HUES48 (cell line): Measurements from ENCODE around the gene TUBB4A.

Source experiments
- H3K27ac ChIP-seq: one replicate; pipeline ENCODE4 v1.7.0; 2013; ENCODE audit warnings: low read depth, low read length, inconsistent platforms
- H3K27me3 ChIP-seq: 2 replicates; pipeline ENCODE4 v1.6.1; 2013; ENCODE audit warnings: mild to moderate bottlenecking, low read length; ENCODE audit not compliant: control insufficient read depth, insufficient read depth
- H3K36me3 ChIP-seq: 2 replicates; pipeline ENCODE4 v1.6.1; 2013; ENCODE audit warnings: low read length; ENCODE audit not compliant: control insufficient read depth, insufficient read depth
- H3K4me1 ChIP-seq: 2 replicates; pipeline ENCODE4 v1.6.1; 2013; ENCODE audit warnings: mild to moderate bottlenecking, low read length; ENCODE audit not compliant: control insufficient read depth, insufficient read depth
- H3K4me3 ChIP-seq: 2 replicates; pipeline ENCODE4 v1.5.1; 2013; ENCODE audit warnings: mild to moderate bottlenecking, low read depth, low read length
- H3K9ac ChIP-seq: 2 replicates; pipeline ENCODE4 v1.6.1; 2013; ENCODE audit warnings: mild to moderate bottlenecking, low read depth, low read length, moderate library complexity
- H3K9me3 ChIP-seq: 2 replicates; pipeline ENCODE4 v1.6.1; 2013; ENCODE audit warnings: low read length; ENCODE audit not compliant: control insufficient read depth, insufficient read depth

TUBB4A gene

GRCh38 chr19:6489278-6490061 is 12.6 kb downstream of the TUBB4A start:
- H3K36me3 ChIP-seq, result no peaks in the 10 kb centered on the region
- H3K4me1 ChIP-seq, result no peaks in the 10 kb centered on the region
- no peaks in the 10 kb centered on the region for H3K27me3 ChIP-seq
- H3K27ac ChIP-seq, result no peak overlapping the region
- H3K9me3 ChIP-seq, result no peaks in the 10 kb centered on the region
- no peak overlapping the region for H3K4me3 ChIP-seq
- H3K9ac ChIP-seq, result no peak overlapping the region

GRCh38 chr19:6484831-6485230 is 17.3 kb downstream of the TUBB4A start:
- Histone ChIP-seq H3K9me3 (no peaks in the 10 kb centered on the region), H3K4me1 (no peaks in the 10 kb centered on the region), H3K36me3 (no peaks in the 10 kb centered on the region), H3K27me3 (no peaks in the 10 kb centered on the region), H3K4me3 (no peak overlapping the region), H3K27ac (no peak overlapping the region), H3K9ac (no peak overlapping the region)

GRCh38 chr19:6484230-6484629 is 17.9 kb downstream of the TUBB4A start:
- H3K4me1 ChIP-seq, result no peaks in the 10 kb centered on the region
- H3K9ac ChIP-seq, result no peak overlapping the region
- H3K9me3 ChIP-seq, result no peaks in the 10 kb centered on the region
- no peaks in the 10 kb centered on the region for H3K36me3 ChIP-seq
- H3K4me3 ChIP-seq, result no peak overlapping the region
- no peak overlapping the region for H3K27ac ChIP-seq
- H3K27me3 ChIP-seq, result no peaks in the 10 kb centered on the region

- H3K27me3 ChIP-seq, result no peaks in the 10 kb centered on the region
- H3K9ac ChIP-seq, result no peak overlapping the region
- H3K36me3 ChIP-seq, result no peaks in the 10 kb centered on the region
- H3K27ac ChIP-seq, result no peak overlapping the region
- H3K4me1 ChIP-seq, result no peaks in the 10 kb centered on the region
- H3K9me3 ChIP-seq, result no peaks in the 10 kb centered on the region
- H3K4me3 ChIP-seq, result no peak overlapping the region
Observed at GRCh38 chr19:6483235-6483634, 18.9 kb downstream of the TUBB4A start.

GRCh38 chr19:6482343-6482686 is 19.8 kb downstream of the TUBB4A start:
- H3K36me3 ChIP-seq, result no peaks in the 10 kb centered on the region
- no peaks in the 10 kb centered on the region for H3K4me1 ChIP-seq
- no peaks in the 10 kb centered on the region for H3K9me3 ChIP-seq
- no peak overlapping the region for H3K9ac ChIP-seq
- no peak overlapping the region for H3K27ac ChIP-seq
- no peaks in the 10 kb centered on the region for H3K27me3 ChIP-seq
- no peak overlapping the region for H3K4me3 ChIP-seq

- no peak within 1 kb of the TSS for H3K9ac ChIP-seq
- H3K4me3 ChIP-seq, result no peak within 1 kb of the TSS
- H3K9me3 ChIP-seq, result no peaks in the 10 kb centered on the region
- H3K36me3 ChIP-seq, result no peaks in the 10 kb centered on the region
- H3K4me1 ChIP-seq, result no peaks in the 10 kb centered on the region
- no peak within 1 kb of the TSS for H3K27ac ChIP-seq
- H3K27me3 ChIP-seq, result no peaks in the 10 kb centered on the region
Observed at GRCh38 chr19:6481541-6482342, 20.4 kb downstream of the TUBB4A start, which contains the start of gene DENND1C. Gene DENND1C, minus strand, starts transcription at chr19:6481787. Its CDS starts 92 bp downstream, at chr19:6481695.

- no peaks in the 10 kb centered on the region for H3K27me3 ChIP-seq
- no peak overlapping the region for H3K27ac ChIP-seq
- no peaks in the 10 kb centered on the region for H3K36me3 ChIP-seq
- no peaks in the 10 kb centered on the region for H3K4me1 ChIP-seq
- no peak overlapping the region for H3K4me3 ChIP-seq
- no peaks in the 10 kb centered on the region for H3K9me3 ChIP-seq
- no peak overlapping the region for H3K9ac ChIP-seq
Observed at GRCh38 chr19:6480848-6481415, 21.2 kb downstream of the TUBB4A start.

GRCh38 chr19:6479836-6480398 is 22.2 kb downstream of the TUBB4A start:
- peaks cover 7% of the 10 kb centered on the region for H3K27me3 ChIP-seq
- H3K4me3 ChIP-seq, result no peak overlapping the region
- no peaks in the 10 kb centered on the region for H3K9me3 ChIP-seq
- H3K36me3 ChIP-seq, result no peaks in the 10 kb centered on the region
- H3K4me1 ChIP-seq, result no peaks in the 10 kb centered on the region
- no peak overlapping the region for H3K27ac ChIP-seq
- H3K9ac ChIP-seq, result no peak overlapping the region

GRCh38 chr19:6478815-6479214 is 23.3 kb downstream of the TUBB4A start:
- Histone ChIP-seq H3K27me3 (peaks cover 15% of the 10 kb centered on the region), H3K36me3 (no peaks in the 10 kb centered on the region), H3K9ac (no peak overlapping the region), H3K27ac (no peak overlapping the region), H3K9me3 (no peaks in the 10 kb centered on the region), H3K4me1 (no peaks in the 10 kb centered on the region), H3K4me3 (no peak overlapping the region)

- Histone ChIP-seq H3K27ac (no peak overlapping the region), H3K4me3 (peak overlapping the region; percentile 75), H3K36me3 (no peaks in the 10 kb centered on the region), H3K9me3 (no peaks in the 10 kb centered on the region), H3K4me1 (no peaks in the 10 kb centered on the region), H3K9ac (no peak overlapping the region), H3K27me3 (peaks cover 15% of the 10 kb centered on the region)
Observed at GRCh38 chr19:6476896-6477431, 25.1 kb downstream of the TUBB4A start.
